ENCODE measurements around the gene CRYL1.

CRYL1 gene

DNA sequence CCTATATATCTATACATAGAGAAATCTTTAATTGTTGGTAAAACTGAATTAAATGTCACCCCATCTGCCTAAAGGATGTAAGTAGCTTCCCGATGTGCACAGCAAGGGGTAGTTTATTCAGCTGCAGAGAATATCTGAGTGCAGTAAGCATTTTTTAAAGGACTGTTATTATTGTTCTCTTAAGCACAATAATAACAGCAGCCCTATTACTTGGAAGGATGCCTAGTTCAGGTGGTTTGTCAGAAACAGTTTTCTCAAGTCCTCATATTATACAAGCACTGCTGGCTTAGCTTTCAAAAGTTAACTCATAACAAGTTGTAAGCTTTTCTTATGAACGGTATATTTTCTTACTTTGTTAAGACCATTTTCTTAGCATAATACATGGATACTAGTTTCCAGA lies 142.6 kb downstream of the CRYL1 start:
- H3K9ac ChIP-seq (ENCODE audit: low read depth, low read length) = no peak overlapping the region
- H3K27me3 ChIP-seq (ENCODE audit: insufficient read depth, low read length) = no peaks in the 10 kb centered on the region; the same call in 1 of the 2 replicates
- no CpG with 5 or more reads among the region's 2 CpGs for WGBS
- no peak overlapping the region for H3K4me3 ChIP-seq (ENCODE audit: low read length)
- H3K36me3 ChIP-seq (ENCODE audit: insufficient read depth, low read length) = no peaks in the 10 kb centered on the region
- H3K27ac ChIP-seq (ENCODE audit: low read depth, low read length) = no peak overlapping the region
- no peaks in the 10 kb centered on the region for H3K9me3 ChIP-seq (ENCODE audit: insufficient read depth, low read depth, low read length)
- no peaks in the 10 kb centered on the region for H3K4me1 ChIP-seq (ENCODE audit: insufficient read depth, low read length)

GRCh38 chr13:20381401-20381800 lies 144.3 kb downstream of the CRYL1 start:
- Histone ChIP-seq H3K27ac (ENCODE audit: low read depth, low read length) (no peak overlapping the region), H3K9ac (ENCODE audit: low read depth, low read length) (no peak overlapping the region), H3K4me1 (ENCODE audit: insufficient read depth, low read length) (no peaks in the 10 kb centered on the region), H3K9me3 (ENCODE audit: insufficient read depth, low read depth, low read length) (no peaks in the 10 kb centered on the region), H3K36me3 (ENCODE audit: insufficient read depth, low read length) (no peaks in the 10 kb centered on the region), H3K27me3 (ENCODE audit: insufficient read depth, low read length) (no peaks in the 10 kb centered on the region; the same call in 1 of the 2 replicates), H3K4me3 (ENCODE audit: low read length) (no peak overlapping the region)
- WGBS = 78% methylated on average over 3 of the region's 3 CpGs

DNA sequence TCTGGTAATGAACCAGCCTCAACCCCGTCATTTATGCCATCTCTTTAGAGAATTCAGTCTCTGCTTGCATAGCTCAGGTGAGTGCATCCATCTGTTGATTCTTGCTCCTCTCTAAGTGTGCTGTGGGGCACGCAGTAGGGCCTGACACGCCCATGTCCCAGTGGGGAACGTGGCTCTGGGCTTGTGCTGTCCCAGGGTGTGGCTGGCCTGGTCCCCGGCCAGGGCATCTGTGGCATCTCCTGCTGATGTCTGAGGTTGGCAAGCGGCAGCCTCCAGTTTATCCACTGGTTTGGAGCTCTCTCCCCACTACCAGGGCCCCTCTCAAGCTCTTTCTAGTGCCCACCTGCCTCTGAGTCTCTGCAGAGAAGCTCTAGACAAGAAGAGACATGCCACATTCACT lies 146.9 kb downstream of the CRYL1 start:
- Histone ChIP-seq H3K9me3 (ENCODE audit: insufficient read depth, low read depth, low read length) (no peaks in the 10 kb centered on the region), H3K9ac (ENCODE audit: low read depth, low read length) (no peak overlapping the region), H3K4me3 (ENCODE audit: low read length) (no peak overlapping the region), H3K36me3 (ENCODE audit: insufficient read depth, low read length) (no peaks in the 10 kb centered on the region), H3K27me3 (ENCODE audit: insufficient read depth, low read length) (no peaks in the 10 kb centered on the region; the same call in 1 of the 2 replicates), H3K4me1 (ENCODE audit: insufficient read depth, low read length) (no peaks in the 10 kb centered on the region), H3K27ac (ENCODE audit: low read depth, low read length) (no peak overlapping the region)
- WGBS = 87% methylated on average over 6 of the region's 6 CpGs

GRCh38 chr13:20377720-20378119 lies 147.9 kb downstream of the CRYL1 start:
- Histone ChIP-seq H3K27me3 (ENCODE audit: insufficient read depth, low read length) (no peaks in the 10 kb centered on the region; the same call in 1 of the 2 replicates), H3K9ac (ENCODE audit: low read depth, low read length) (no peak overlapping the region), H3K4me1 (ENCODE audit: insufficient read depth, low read length) (no peaks in the 10 kb centered on the region), H3K36me3 (ENCODE audit: insufficient read depth, low read length) (no peaks in the 10 kb centered on the region), H3K4me3 (ENCODE audit: low read length) (no peak overlapping the region), H3K27ac (ENCODE audit: low read depth, low read length) (no peak overlapping the region), H3K9me3 (ENCODE audit: insufficient read depth, low read depth, low read length) (no peaks in the 10 kb centered on the region)
- 93% methylated on average over 6 of the region's 6 CpGs for WGBS

DNA sequence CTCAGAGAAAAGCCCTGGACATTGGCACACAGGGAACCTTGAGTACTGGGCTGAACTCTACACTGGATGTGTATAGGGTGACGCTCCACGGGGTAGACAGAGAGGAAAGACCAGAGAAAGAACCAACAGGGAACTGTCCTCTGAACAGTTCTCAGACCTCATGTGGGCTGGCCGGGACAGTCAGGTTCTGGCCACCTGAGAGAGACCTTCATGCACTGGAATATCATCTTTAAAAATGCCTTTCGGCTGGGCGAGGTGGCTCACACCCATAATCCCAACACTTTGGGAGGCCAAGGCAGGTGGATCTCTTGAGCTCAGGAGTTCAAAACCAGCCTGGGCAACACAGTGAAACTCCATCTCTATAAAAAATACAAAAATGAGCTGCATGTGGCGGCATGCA lies 149.8 kb downstream of the CRYL1 start:
- no peaks in the 10 kb centered on the region for H3K36me3 ChIP-seq (ENCODE audit: insufficient read depth, low read length)
- no peak overlapping the region for H3K9ac ChIP-seq (ENCODE audit: low read depth, low read length)
- no peaks in the 10 kb centered on the region for H3K9me3 ChIP-seq (ENCODE audit: insufficient read depth, low read depth, low read length)
- peaks cover 3% of the 10 kb centered on the region; the same call in 1 of the 2 replicates for H3K4me1 ChIP-seq (ENCODE audit: insufficient read depth, low read length)
- H3K27ac ChIP-seq (ENCODE audit: low read depth, low read length) = no peak overlapping the region
- no peak overlapping the region for H3K4me3 ChIP-seq (ENCODE audit: low read length)
- 93% methylated on average over 6 of the region's 6 CpGs for WGBS
- H3K27me3 ChIP-seq (ENCODE audit: insufficient read depth, low read length) = no peaks in the 10 kb centered on the region; the same call in 1 of the 2 replicates

GRCh38 chr13:20373861-20374260 lies 151.8 kb downstream of the CRYL1 start:
- no peaks in the 10 kb centered on the region for H3K9me3 ChIP-seq (ENCODE audit: insufficient read depth, low read depth, low read length)

DNA sequence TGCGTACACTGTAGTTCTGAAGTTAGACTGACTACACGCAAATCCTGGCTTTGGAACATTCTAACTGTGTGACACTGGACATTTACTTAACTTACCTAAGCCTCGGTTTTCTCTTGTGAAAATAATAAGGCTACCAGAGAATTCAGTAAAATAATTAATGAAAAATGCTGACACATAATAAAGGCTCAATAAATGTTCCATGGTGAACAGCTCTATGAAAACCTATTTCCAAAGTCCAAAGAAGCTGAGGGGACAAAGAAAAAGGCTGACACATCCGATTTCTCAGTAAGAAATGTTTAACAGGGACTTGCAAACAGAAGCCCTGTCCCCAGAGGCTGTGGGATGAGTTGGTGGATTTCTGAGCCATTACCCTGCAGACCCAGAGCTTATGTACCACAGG lies 153.8 kb downstream of the CRYL1 start:
- Histone ChIP-seq H3K4me1 (ENCODE audit: insufficient read depth, low read length) (peaks cover 6% of the 10 kb centered on the region; the same call in 1 of the 2 replicates), H3K27me3 (ENCODE audit: insufficient read depth, low read length) (no peaks in the 10 kb centered on the region), H3K27ac (ENCODE audit: low read depth, low read length) (no peak overlapping the region), H3K4me3 (ENCODE audit: low read length) (no peak overlapping the region), H3K9ac (ENCODE audit: low read depth, low read length) (no peak overlapping the region), H3K9me3 (ENCODE audit: insufficient read depth, low read depth, low read length) (no peaks in the 10 kb centered on the region), H3K36me3 (ENCODE audit: insufficient read depth, low read length) (no peaks in the 10 kb centered on the region)
- 96% methylated on average over 4 of the region's 4 CpGs for WGBS

More at GRCh38 chr13:20373861-20374260, 151.8 kb downstream of the CRYL1 start:
- Histone ChIP-seq H3K36me3 (ENCODE audit: insufficient read depth, low read length) (no peaks in the 10 kb centered on the region), H3K4me1 (ENCODE audit: insufficient read depth, low read length) (peaks cover 6% of the 10 kb centered on the region; the same call in 1 of the 2 replicates), H3K27me3 (ENCODE audit: insufficient read depth, low read length) (no peaks in the 10 kb centered on the region; the same call in 1 of the 2 replicates), H3K9ac (ENCODE audit: low read depth, low read length) (no peak overlapping the region), H3K4me3 (ENCODE audit: low read length) (no peak overlapping the region), H3K27ac (ENCODE audit: low read depth, low read length) (no peak overlapping the region)

GRCh38 chr13:20370815-20371421 lies 154.7 kb downstream of the CRYL1 start:
- Histone ChIP-seq H3K27me3 (ENCODE audit: insufficient read depth, low read length) (peaks cover 3% of the 10 kb centered on the region; the same call in 1 of the 2 replicates), H3K36me3 (ENCODE audit: insufficient read depth, low read length) (no peaks in the 10 kb centered on the region), H3K4me1 (ENCODE audit: insufficient read depth, low read length) (peaks cover 6% of the 10 kb centered on the region; the same call in 1 of the 2 replicates), H3K27ac (ENCODE audit: low read depth, low read length) (no peak overlapping the region), H3K9ac (ENCODE audit: low read depth, low read length) (no peak overlapping the region), H3K9me3 (ENCODE audit: insufficient read depth, low read depth, low read length) (no peaks in the 10 kb centered on the region), H3K4me3 (ENCODE audit: low read length) (no peak overlapping the region)
- WGBS = 76% methylated on average over 2 of the region's 2 CpGs

DNA sequence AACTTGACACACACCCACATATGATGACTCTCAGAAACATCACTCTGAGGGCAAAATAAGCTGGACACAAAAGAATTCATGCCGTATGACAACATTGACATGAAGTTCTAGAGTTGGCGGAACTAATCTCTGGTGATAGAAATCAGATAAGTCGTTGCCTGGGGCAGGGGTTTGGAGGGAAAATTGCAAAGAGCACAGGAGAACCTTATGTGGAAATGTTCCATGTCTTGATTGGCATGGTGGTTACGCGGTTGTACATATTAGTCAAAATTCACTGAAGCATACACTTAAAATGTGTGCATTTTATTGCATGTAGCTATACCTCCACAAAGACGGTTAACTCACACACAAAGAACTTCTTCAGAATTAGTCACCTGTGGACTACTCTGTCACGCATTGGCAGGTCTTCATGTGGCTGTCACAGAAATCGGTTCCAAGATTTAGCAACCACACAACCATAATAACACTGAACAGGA lies 155.7 kb downstream of the CRYL1 start:
- peaks cover 6% of the 10 kb centered on the region for H3K27me3 ChIP-seq (ENCODE audit: insufficient read depth, low read length)
- no peak overlapping the region for H3K27ac ChIP-seq (ENCODE audit: low read depth, low read length)
- no peak overlapping the region for H3K9ac ChIP-seq (ENCODE audit: low read depth, low read length)
- no peaks in the 10 kb centered on the region for H3K9me3 ChIP-seq (ENCODE audit: insufficient read depth, low read depth, low read length)
- no peaks in the 10 kb centered on the region for H3K36me3 ChIP-seq (ENCODE audit: insufficient read depth, low read length)
- 94% methylated on average over 8 of the region's 8 CpGs for WGBS
- no peak overlapping the region for H3K4me3 ChIP-seq (ENCODE audit: low read length)
- H3K4me1 ChIP-seq (ENCODE audit: insufficient read depth, low read length) = peaks cover 6% of the 10 kb centered on the region; the same call in 1 of the 2 replicates

GRCh38 chr13:20366056-20366455 lies 159.6 kb downstream of the CRYL1 start:
- H3K27ac ChIP-seq (ENCODE audit: low read depth, low read length) = no peak overlapping the region
- H3K4me1 ChIP-seq (ENCODE audit: insufficient read depth, low read length) = peaks cover 5% of the 10 kb centered on the region; the same call in 1 of the 2 replicates
- H3K4me3 ChIP-seq (ENCODE audit: low read length) = no peak overlapping the region
- no peaks in the 10 kb centered on the region for H3K36me3 ChIP-seq (ENCODE audit: insufficient read depth, low read length)
- H3K27me3 ChIP-seq (ENCODE audit: insufficient read depth, low read length) = peaks cover 41% of the 10 kb centered on the region
- 87% methylated on average over 8 of the region's 8 CpGs for WGBS
- no peak overlapping the region for H3K9ac ChIP-seq (ENCODE audit: low read depth, low read length)
- H3K9me3 ChIP-seq (ENCODE audit: insufficient read depth, low read depth, low read length) = no peaks in the 10 kb centered on the region

DNA sequence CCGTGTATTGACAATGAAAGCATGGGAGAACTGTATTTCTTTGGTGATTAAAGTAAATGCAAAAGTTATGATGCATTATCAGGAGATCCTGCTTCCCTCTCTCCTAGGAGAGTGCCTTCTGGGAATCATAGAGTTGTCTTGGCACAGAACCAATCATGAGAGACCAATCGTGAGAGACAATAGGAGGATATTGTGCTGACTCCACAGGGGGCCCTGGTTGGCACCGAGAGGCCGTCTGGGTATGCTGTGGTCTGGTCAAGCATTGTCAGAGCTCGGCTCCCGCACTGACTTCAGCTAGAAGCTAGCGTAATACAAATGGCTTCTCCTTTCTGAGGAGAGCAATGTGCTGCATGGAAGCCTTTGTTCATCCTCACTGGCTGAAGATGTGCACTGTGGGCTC lies 162.1 kb downstream of the CRYL1 start:
- H3K27ac ChIP-seq (ENCODE audit: low read depth, low read length) = no peak overlapping the region
- no peaks in the 10 kb centered on the region for H3K9me3 ChIP-seq (ENCODE audit: insufficient read depth, low read depth, low read length)
- 67% methylated on average over 7 of the region's 7 CpGs for WGBS
- no peak overlapping the region for H3K4me3 ChIP-seq (ENCODE audit: low read length)
- H3K4me1 ChIP-seq (ENCODE audit: insufficient read depth, low read length) = no peaks in the 10 kb centered on the region
- no peak overlapping the region for H3K9ac ChIP-seq (ENCODE audit: low read depth, low read length)
- H3K36me3 ChIP-seq (ENCODE audit: insufficient read depth, low read length) = no peaks in the 10 kb centered on the region
- H3K27me3 ChIP-seq (ENCODE audit: insufficient read depth, low read length) = peaks cover 60% of the 10 kb centered on the region
